HK-2 (cell line): ENCODE results near the gene UNC5C.

Source experiments
- DNase-seq: peaks from one replicate; pipeline ENCODE4 v3.0.0-alpha.2; 2018; ENCODE audit not compliant: unreplicated experiment

Gene UNC5C

DNA sequence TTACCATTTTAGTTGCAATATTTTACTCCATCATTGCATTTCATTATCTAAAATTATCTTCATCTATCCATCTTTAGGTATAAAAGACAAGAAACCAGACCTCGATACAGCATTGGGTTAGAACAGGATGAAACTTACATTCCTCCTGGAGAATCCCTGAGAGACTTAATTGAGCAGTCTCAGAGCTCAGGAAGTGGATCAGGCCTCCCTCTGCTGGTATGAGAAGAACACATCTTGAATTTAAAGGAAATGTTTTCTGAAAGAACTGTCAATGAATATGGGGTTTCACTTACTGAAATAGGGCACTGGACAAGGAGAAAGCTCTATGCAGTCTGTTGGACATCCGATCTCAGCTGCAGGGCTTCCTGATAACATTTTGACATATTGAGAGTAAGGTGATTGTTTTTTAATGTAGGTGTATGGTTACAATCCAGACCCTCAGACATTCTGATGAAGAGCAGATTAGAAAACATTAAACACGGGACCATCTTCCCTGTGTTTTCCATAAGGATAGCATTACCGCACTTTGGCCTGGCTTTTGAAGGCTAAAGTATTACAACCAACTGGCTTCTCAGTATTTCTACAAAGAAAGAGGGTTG lies 423.8 kb downstream of the UNC5C start:
- no peak for DNase-seq

GRCh38 chr4:95122001-95122400 lies 426.8 kb downstream of the UNC5C start:
- no peak for DNase-seq

DNA sequence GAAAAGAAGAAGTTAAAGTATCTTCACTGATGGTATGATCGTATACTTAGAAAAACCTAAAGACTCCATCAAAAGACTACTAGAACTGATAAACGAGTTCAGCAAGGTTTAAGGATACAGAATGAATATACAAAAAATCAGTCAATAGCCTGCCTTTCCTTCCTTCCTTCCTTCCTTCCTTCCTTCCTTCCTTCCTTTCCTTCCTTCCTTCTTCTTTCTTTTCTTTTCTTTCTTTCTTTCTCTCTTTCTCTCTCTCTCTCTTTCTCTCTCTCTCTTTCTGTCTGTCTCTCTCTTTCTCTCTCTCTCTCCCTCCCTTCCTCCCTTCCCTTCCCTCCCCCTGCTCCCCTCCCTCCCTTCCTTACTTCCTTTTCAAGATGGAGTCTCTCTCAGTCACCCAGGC lies 428.3 kb downstream of the UNC5C start:
- no peak for DNase-seq

GRCh38 chr4:95118497-95118896 lies 430.3 kb downstream of the UNC5C start:
- DNase-seq = no peak

DNA sequence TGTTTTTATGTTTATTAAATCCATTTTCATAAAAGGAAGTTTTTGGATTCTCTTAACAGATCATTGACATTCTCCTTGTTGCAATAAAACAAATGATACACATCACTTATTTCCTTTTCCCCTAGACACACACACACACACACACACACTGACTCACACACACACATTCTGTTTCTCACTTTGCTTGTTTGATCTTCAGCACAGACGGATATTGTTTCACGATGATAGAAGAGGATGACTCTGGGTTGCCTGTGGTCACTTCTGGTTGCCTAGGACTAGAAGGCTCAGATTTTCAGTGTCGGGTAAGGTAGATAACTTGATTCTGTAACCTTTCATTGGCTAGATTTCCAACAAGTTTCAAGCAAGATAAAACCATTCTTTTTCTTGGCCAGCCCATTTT lies 434.3 kb downstream of the UNC5C start:
- no peak for DNase-seq
